ENCODE measurements around the gene B3GAT1. TPM values are rescaled to one million over a fixed set of nuclear protein-coding genes. Genes with fewer than 3 reads are reported as not detected.

B3GAT1 gene
- total RNA-seq, 2 experiments from 2014 or later: 0.14 to 0.22 TPM

DNA sequence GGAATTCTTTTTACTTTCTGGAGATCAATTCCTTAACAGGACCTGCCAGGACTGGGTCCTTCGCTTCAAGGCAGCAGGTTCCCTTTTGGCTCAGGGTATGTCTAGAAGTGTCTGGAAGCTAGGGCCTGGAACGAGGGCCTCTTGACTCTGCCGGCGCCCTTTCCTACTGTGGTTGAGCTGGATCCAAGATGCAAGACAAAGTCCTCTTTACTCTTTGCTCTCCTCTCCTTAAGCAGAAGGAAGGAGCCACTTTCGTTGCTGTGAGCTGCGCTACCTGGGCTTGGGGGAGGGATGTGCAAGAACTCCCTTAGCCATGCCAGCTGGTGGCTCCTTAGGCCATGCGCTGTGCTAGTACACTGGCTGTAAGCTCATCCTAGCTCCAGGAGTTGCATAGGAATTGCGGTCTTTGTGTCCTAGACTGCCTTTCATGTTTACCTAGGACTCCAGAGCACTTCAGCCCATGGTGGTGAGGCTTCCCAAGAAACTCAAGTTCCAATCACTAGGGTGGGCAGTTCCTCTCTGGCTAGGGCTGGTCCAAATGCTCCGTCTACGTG lies 62.2 kb downstream of the B3GAT1 start:
- TF ChIP-seq, protein P1, sequence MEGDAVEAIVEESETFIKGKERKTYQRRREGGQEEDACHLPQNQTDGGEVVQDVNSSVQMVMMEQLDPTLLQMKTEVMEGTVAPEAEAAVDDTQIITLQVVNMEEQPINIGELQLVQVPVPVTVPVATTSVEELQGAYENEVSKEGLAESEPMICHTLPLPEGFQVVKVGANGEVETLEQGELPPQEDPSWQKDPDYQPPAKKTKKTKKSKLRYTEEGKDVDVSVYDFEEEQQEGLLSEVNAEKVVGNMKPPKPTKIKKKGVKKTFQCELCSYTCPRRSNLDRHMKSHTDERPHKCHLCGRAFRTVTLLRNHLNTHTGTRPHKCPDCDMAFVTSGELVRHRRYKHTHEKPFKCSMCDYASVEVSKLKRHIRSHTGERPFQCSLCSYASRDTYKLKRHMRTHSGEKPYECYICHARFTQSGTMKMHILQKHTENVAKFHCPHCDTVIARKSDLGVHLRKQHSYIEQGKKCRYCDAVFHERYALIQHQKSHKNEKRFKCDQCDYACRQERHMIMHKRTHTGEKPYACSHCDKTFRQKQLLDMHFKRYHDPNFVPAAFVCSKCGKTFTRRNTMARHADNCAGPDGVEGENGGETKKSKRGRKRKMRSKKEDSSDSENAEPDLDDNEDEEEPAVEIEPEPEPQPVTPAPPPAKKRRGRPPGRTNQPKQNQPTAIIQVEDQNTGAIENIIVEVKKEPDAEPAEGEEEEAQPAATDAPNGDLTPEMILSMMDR (IDR thresholded peaks at IDR 0.05): no peak
- Histone ChIP-seq H3K9me3 (ENCODE audit: control insufficient read depth in 1 of 2, insufficient read depth in 1 of 2, low read length in 2 of 2) (no peaks in the 10 kb centered on the region), H3K4me1 (ENCODE audit: insufficient read depth, low read length) (peaks cover 14% of the 10 kb centered on the region), H3K27me3 (ENCODE audit: control insufficient read depth in 1 of 2, insufficient read depth in 2 of 2, low read length in 2 of 2) (no peaks in the 10 kb centered on the region), H3K4me3 (ENCODE audit: low read length) (no peak overlapping the region), H3K27ac (ENCODE audit: low read depth in 1 of 2, low read length in 2 of 2) (no peak overlapping the region), H3K36me3 (ENCODE audit: insufficient read depth, low read length) (no peaks in the 10 kb centered on the region)
- ChIA-PET POLR2A (no interaction called here), CTCF (no interaction called here)
- intact Hi-C loops (cut with DNase I, micrococcal nuclease): no loop called here
- Mint-ChIP-seq H3K27ac (peak overlapping the region; percentile 57), H3K27me3 (no peaks in the 10 kb centered on the region), H3K4me1 (ENCODE audit: low read depth) (peaks cover 22% of the 10 kb centered on the region), H3K9me3 (peaks cover 2% of the 10 kb centered on the region), H3K36me3 (ENCODE audit: low read depth) (no peaks in the 10 kb centered on the region), H3K4me3 (no peak overlapping the region)
- DNase-seq: peak in 1 of 14 experiments; percentile 5
- ATAC-seq (ENCODE audit: poor library complexity): no peak

DNA sequence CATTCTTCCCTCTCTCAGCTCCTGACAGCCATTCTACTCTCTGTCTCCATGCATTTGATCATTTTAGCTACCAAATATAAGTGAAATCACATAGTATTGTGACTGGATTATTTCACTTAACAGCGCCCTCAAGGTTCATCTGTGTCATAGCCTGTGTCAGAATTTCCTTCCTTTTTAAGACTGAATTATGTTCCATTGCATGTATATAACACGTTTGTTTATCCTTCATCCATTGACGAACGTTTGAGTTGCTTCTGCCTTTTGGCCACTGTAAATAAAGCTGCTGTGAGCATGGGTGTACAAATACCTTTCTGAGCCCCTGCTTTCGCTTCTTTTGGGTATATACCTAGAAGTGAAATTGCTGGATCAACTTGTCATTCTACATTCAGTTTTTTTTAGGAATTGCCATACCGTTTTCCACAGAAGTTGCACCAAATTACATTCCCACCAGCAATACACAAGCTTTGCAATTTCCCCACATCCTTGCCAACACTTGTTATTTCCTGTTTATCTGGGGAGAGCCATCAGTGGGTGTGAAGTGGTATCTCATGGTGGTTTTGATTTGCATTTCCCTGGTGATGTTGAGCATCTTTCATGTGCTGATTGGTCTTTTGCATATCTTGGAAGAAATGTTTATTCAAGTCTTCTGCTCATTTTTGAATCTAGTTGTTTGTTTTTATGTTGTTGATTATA lies 62.8 kb downstream of the B3GAT1 start:
- H3K27me3 ChIP-seq (ENCODE audit: control insufficient read depth in 1 of 2, insufficient read depth in 2 of 2, low read length in 2 of 2): no peaks in the 10 kb centered on the region
- H3K4me1 ChIP-seq (ENCODE audit: insufficient read depth, low read length): peaks cover 14% of the 10 kb centered on the region
- H3K9me3 Mint-ChIP-seq: peaks cover 2% of the 10 kb centered on the region
- H3K36me3 Mint-ChIP-seq (ENCODE audit: low read depth): no peaks in the 10 kb centered on the region
- no peak overlapping the region for H3K4me3 Mint-ChIP-seq
- peak in 3 of 14 experiments; percentile 42 to 77 (median 47) for DNase-seq
- intact Hi-C loops (cut with DNase I, micrococcal nuclease): no loop called here
- ChIA-PET CTCF (no interaction called here), POLR2A (no interaction called here)
- H3K27ac ChIP-seq (ENCODE audit: low read depth in 1 of 2, low read length in 2 of 2): no peak overlapping the region
- H3K4me1 Mint-ChIP-seq (ENCODE audit: low read depth): peaks cover 22% of the 10 kb centered on the region
- H3K27ac Mint-ChIP-seq: peak overlapping the region; percentile 57
- no peaks in the 10 kb centered on the region for H3K27me3 Mint-ChIP-seq
- peak; percentile 48 for ATAC-seq (ENCODE audit: poor library complexity)
- no peaks in the 10 kb centered on the region for H3K9me3 ChIP-seq (ENCODE audit: control insufficient read depth in 1 of 2, insufficient read depth in 1 of 2, low read length in 2 of 2)
- no peaks in the 10 kb centered on the region for H3K36me3 ChIP-seq (ENCODE audit: insufficient read depth, low read length)
- TF ChIP-seq, protein P1 (IDR thresholded peaks at IDR 0.05): no peak
- H3K4me3 ChIP-seq (ENCODE audit: low read length): no peak overlapping the region

DNA sequence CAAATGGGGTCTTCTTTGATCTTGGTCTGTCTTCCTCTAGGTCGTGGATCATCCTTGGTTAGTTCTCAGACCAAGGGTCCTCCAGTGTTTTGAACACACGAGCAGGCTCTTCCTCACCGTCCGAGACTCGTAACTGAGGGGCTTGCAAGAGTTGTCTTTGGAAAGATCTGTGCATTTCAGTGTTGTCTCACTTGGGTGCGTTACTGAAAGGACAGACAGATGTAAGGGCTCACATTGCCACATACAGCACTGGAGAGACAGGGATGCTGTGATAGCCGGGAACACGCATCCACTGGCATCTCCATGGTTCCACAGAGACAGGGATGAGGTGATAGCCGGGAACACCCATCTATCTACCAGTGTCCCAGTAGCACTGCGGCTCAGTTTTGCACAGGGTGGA lies 64.6 kb downstream of the B3GAT1 start:
- POLR2A ChIA-PET: no interaction called here
- Mint-ChIP-seq H3K27ac (no peak overlapping the region), H3K36me3 (ENCODE audit: low read depth) (no peaks in the 10 kb centered on the region)

More for the DNA sequence above, 64.6 kb downstream of the B3GAT1 start:
- Histone ChIP-seq H3K4me1 (ENCODE audit: insufficient read depth, low read length) (peaks cover 14% of the 10 kb centered on the region), H3K4me3 (ENCODE audit: low read length) (no peak overlapping the region), H3K9me3 (ENCODE audit: control insufficient read depth in 1 of 2, insufficient read depth in 1 of 2, low read length in 2 of 2) (no peaks in the 10 kb centered on the region), H3K27me3 (ENCODE audit: control insufficient read depth in 1 of 2, insufficient read depth in 2 of 2, low read length in 2 of 2) (no peaks in the 10 kb centered on the region), H3K27ac (ENCODE audit: low read depth in 1 of 2, low read length in 2 of 2) (no peak overlapping the region), H3K36me3 (ENCODE audit: insufficient read depth, low read length) (no peaks in the 10 kb centered on the region)
- DNase-seq (no peak), ATAC-seq (ENCODE audit: poor library complexity) (no peak)
- Mint-ChIP-seq H3K4me1 (ENCODE audit: low read depth) (peaks cover 22% of the 10 kb centered on the region), H3K9me3 (no peaks in the 10 kb centered on the region), H3K4me3 (no peak overlapping the region), H3K27me3 (no peaks in the 10 kb centered on the region)
- CTCF ChIA-PET: no interaction called here
- TF ChIP-seq, protein P1 (IDR thresholded peaks at IDR 0.05): no peak
- intact Hi-C loops (cut with DNase I, micrococcal nuclease): no loop called here
